ENCODE results near the gene APP.

DNA sequence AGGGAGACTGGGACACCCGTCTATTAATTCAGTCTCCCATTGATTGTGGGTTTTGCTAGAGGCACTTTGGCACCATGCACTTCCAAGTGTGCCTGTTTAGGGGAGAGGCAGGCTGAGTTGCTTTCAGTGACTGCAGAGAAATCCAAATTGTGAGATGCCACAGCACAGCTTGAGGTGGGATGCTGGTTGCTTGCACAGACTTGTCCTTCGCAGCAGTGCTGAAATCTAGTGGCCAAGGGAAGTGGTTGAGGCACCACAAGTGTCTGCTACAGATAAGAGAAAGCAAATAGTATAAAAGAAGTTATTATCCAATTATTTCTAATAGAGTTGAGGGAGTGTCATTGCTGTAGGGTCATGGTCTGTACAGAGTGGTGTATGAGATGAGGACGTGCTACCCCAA lies 40.0 kb upstream of the APP start:
- TF ChIP-seq, protein P1, sequence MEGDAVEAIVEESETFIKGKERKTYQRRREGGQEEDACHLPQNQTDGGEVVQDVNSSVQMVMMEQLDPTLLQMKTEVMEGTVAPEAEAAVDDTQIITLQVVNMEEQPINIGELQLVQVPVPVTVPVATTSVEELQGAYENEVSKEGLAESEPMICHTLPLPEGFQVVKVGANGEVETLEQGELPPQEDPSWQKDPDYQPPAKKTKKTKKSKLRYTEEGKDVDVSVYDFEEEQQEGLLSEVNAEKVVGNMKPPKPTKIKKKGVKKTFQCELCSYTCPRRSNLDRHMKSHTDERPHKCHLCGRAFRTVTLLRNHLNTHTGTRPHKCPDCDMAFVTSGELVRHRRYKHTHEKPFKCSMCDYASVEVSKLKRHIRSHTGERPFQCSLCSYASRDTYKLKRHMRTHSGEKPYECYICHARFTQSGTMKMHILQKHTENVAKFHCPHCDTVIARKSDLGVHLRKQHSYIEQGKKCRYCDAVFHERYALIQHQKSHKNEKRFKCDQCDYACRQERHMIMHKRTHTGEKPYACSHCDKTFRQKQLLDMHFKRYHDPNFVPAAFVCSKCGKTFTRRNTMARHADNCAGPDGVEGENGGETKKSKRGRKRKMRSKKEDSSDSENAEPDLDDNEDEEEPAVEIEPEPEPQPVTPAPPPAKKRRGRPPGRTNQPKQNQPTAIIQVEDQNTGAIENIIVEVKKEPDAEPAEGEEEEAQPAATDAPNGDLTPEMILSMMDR (IDR thresholded peaks at IDR 0.05), result no peak
- no peak for TF ChIP-seq EP300 (IDR thresholded peaks at IDR 0.05)
